GM18517 (cell line): ENCODE measurements around the gene TEPSIN.

Experiments
- ATAC-seq: cut with Tn5 transposase; IDR thresholded peaks from one replicate; pipeline ENCODE4 v1.9.1; 2021; ENCODE audit warnings: mild to moderate bottlenecking, moderate library complexity; ENCODE audit not compliant: unreplicated experiment

The TEPSIN gene

GRCh38 chr17:81251094-81251708, 12.3 kb upstream of the TEPSIN start:
- ATAC-seq, result no peak

- no peak for ATAC-seq
Observed at GRCh38 chr17:81250286-81251093, 11.6 kb upstream of the TEPSIN start.

GRCh38 chr17:81249223-81250040, 10.6 kb upstream of the TEPSIN start:
- no peak for ATAC-seq

- ATAC-seq, result no peak
Observed at GRCh38 chr17:81248649-81249048, 9.8 kb upstream of the TEPSIN start.

GRCh38 chr17:81247339-81247990, 8.6 kb upstream of the TEPSIN start:
- ATAC-seq, result no peak

GRCh38 chr17:81246679-81247338, 8.0 kb upstream of the TEPSIN start:
- ATAC-seq, result no peak

GRCh38 chr17:81246343-81246670, 7.5 kb upstream of the TEPSIN start:
- no peak for ATAC-seq

GRCh38 chr17:81245665-81246342, 6.9 kb upstream of the TEPSIN start:
- ATAC-seq, result no peak

- no peak for ATAC-seq
Observed at GRCh38 chr17:81245024-81245664, 6.3 kb upstream of the TEPSIN start.

- no peak for ATAC-seq
Observed at GRCh38 chr17:81244358-81245023, 5.6 kb upstream of the TEPSIN start.

- no peak for ATAC-seq
Observed at GRCh38 chr17:81243333-81243664, 4.4 kb upstream of the TEPSIN start.

GRCh38 chr17:81242421-81243332, 3.8 kb upstream of the TEPSIN start:
- no peak for ATAC-seq

- ATAC-seq, result no peak
Observed at GRCh38 chr17:81241648-81242420, 3.0 kb upstream of the TEPSIN start.

- ATAC-seq, result no peak
Observed at GRCh38 chr17:81241203-81241602, 2.3 kb upstream of the TEPSIN start.

GRCh38 chr17:81240761-81241160, 1.9 kb upstream of the TEPSIN start:
- ATAC-seq, result no peak

GRCh38 chr17:81239714-81240555, 1.1 kb upstream of the TEPSIN start:
- no peak for ATAC-seq

GRCh38 chr17:81238490-81238814, 403 bp downstream of the TEPSIN start:
- ATAC-seq, result peak; percentile 7
